HepG2 (cell line): ENCODE measurements around the gene TPRG1L. TPM values are rescaled to one million over a fixed set of nuclear protein-coding genes. Genes with fewer than 3 reads are reported as not detected.
A peak's percentile ranks its signal among the peaks of the same experiment; 100 is the strongest.

Experiments used
- ATAC-seq: fragments of 200-7000 bp; cut with Tn5 transposase; 3 replicates; pipeline ENCODE4 v1.9.1; 2020; ENCODE audit warnings: mild to moderate bottlenecking, moderate library complexity
- Bru-seq: library from RNA; stranded (reverse); fragments of 400-500 nt; gene quantifications from one replicate; lab custom pipeline; 2021; lab: Mats Ljungman, UMichigan
- BruChase-seq, 2 experiments: library from RNA; stranded (reverse); fragments of 400-500 nt; gene quantifications; one replicate each; lab custom pipeline; 2021; lab: Mats Ljungman, UMichigan
- BruUV-seq: library from RNA; stranded (reverse); fragments of 400-500 nt; replicated peaks from 2 replicates; lab custom pipeline; 2021; lab: Mats Ljungman, UMichigan
- CTCF ChIA-PET: fragments of 300-600 bp; formaldehyde crosslinking; extraction: SDS; loops from one replicate; lab custom pipeline; 2021; ENCODE audit warnings: low total read pairs, inconsistent platforms, low intra/inter-chr PET ratio; lab: Yijun Ruan, JAX
- POLR2A ChIA-PET: fragments of 350-600 bp; sonication (Branson Sonifier 250); formaldehyde crosslinking; loops from one replicate; lab custom pipeline; 2020; ENCODE audit warnings: antibody characterized with exemption, inconsistent platforms; lab: Yijun Ruan, JAX
- DNase-seq: peaks from one replicate; pipeline ENCODE4 v3.0.0-alpha.2; 2015; ENCODE audit warnings: low spot score
- FAIRE-seq: peaks from 3 replicates; lab custom pipeline; 2011; peaks lifted over from hg19 to GRCh38; lab: Jason Lieb, UNC
- H2AFZ ChIP-seq: one replicate; pipeline ENCODE4 v1.6.1; 2011; ENCODE audit warnings: low read length, inconsistent platforms
- H3K27ac ChIP-seq: fragments of 300-600 bp; 3 replicates; pipeline ENCODE4 v1.8.0; 2011; ENCODE audit warnings: mixed run types, mild to moderate bottlenecking, mixed read lengths, low read length, inconsistent platforms; ENCODE audit not compliant: insufficient read depth; ENCODE audit errors: extremely low read length
- H3K27me3 ChIP-seq, 2 experiments: fragments of 200-600 bp in 1 of 2; 2 replicates in 1 of 2; 3 replicates in 1 of 2; pipeline versions ENCODE4 v1.6.0 to v1.8.0; 2011; ENCODE audit warnings: low read length in 2 of 2, mild to moderate bottlenecking in 2 of 2, moderate library complexity in 2 of 2, inconsistent platforms in 1 of 2; ENCODE audit not compliant: insufficient read depth in 2 of 2, control insufficient read depth in 1 of 2
- H3K36me3 ChIP-seq, 2 experiments: fragments of 200-600 bp in 1 of 2; replicated peaks in 1 of 2; 2 replicates in 1 of 2; 3 replicates in 1 of 2; pipeline versions ENCODE4 v1.5.1 to v1.8.0; 2011; ENCODE audit warnings: low read length in 2 of 2, inconsistent platforms in 1 of 2; ENCODE audit not compliant: insufficient read depth in 2 of 2, control insufficient read depth in 1 of 2
- H3K4me1 ChIP-seq: 2 replicates; pipeline ENCODE4 v1.5.1; 2012; ENCODE audit warnings: low read length, inconsistent platforms; ENCODE audit not compliant: insufficient read depth
- H3K4me2 ChIP-seq: 2 replicates; pipeline ENCODE4 v1.6.0; 2011; ENCODE audit warnings: low read depth, low read length, inconsistent platforms
- H3K4me3 ChIP-seq, 3 experiments: fragments of 200-600 bp in 1 of 3; sonication (generic), shearing (Covaris generic) in 1 of 3; replicated peaks in 1 of 3; 2 replicates each; pipeline ENCODE4 v1.5.1; 2011 to 2016; ENCODE audit warnings: low read length in 3 of 3, inconsistent platforms in 2 of 3, low read depth in 2 of 3, mild to moderate bottlenecking in 2 of 3, control low read depth in 1 of 3, mixed read lengths in 1 of 3; ENCODE audit not compliant: insufficient read depth in 1 of 3
- H3K79me2 ChIP-seq: one replicate; pipeline ENCODE4 v1.6.1; 2011; ENCODE audit warnings: low read length, inconsistent platforms; ENCODE audit not compliant: insufficient read depth
- H3K9ac ChIP-seq: 2 replicates; pipeline ENCODE4 v1.6.0; 2011; ENCODE audit warnings: mild to moderate bottlenecking, low read depth, low read length, inconsistent platforms; ENCODE audit not compliant: insufficient read depth
- H3K9me3 ChIP-seq: 2 replicates; pipeline ENCODE4 v1.5.1; 2012; ENCODE audit warnings: mild to moderate bottlenecking, low read length
- H4K20me1 ChIP-seq: 2 replicates; pipeline ENCODE4 v1.6.0; 2011; ENCODE audit warnings: inconsistent platforms, mild to moderate bottlenecking, low read length, moderate library complexity; ENCODE audit not compliant: insufficient read depth
- FOXO1 ChIP-seq: sonication (generic); formaldehyde crosslinking; IDR thresholded peaks from 2 replicates; pipeline ENCODE4 v1.4.0; 2020; ENCODE audit warnings: missing genetic modification reagents
- GABPA ChIP-seq, 2 experiments: IDR thresholded peaks; 2 replicates each; pipeline ENCODE4 v1.6.1; 2011 to 2016; ENCODE audit warnings: low read depth in 2 of 2, low read length in 1 of 2, missing biosample characterization in 1 of 2, missing genetic modification characterization in 1 of 2
- IKZF5 ChIP-seq: IDR thresholded peaks from 2 replicates; pipeline ENCODE4 v1.6.1; 2018; ENCODE audit warnings: missing genetic modification reagents, mild to moderate bottlenecking, missing compliant biosample characterization
- KLF12 ChIP-seq: sonication (generic); formaldehyde crosslinking; IDR thresholded peaks from 2 replicates; pipeline ENCODE4 v1.4.0; 2020; ENCODE audit warnings: missing genetic modification reagents, borderline replicate concordance
- MXI1 ChIP-seq: IDR thresholded peaks from 3 replicates; pipeline ENCODE4 v1.6.1; 2012; ENCODE audit warnings: low read depth, low read length, inconsistent platforms, borderline replicate concordance
- PCBP1 ChIP-seq: fragments of 200-400 bp; formaldehyde crosslinking; IDR thresholded peaks from 2 replicates; pipeline ENCODE4 v1.6.1; 2017; ENCODE audit warnings: mild to moderate bottlenecking, low read depth, low read length, borderline replicate concordance
- POLR2A ChIP-seq, 2 experiments: IDR thresholded peaks; 2 replicates each; pipeline ENCODE4 v1.6.1; 2011; ENCODE audit warnings: low read depth in 2 of 2, low read length in 2 of 2, mild to moderate bottlenecking in 1 of 2, moderate library complexity in 1 of 2; ENCODE audit not compliant: insufficient read depth in 1 of 2
- SALL1 ChIP-seq: sonication (generic); formaldehyde crosslinking; IDR thresholded peaks from 2 replicates; pipeline ENCODE4 v1.8.0; 2022; ENCODE audit warnings: mild to moderate bottlenecking, missing genetic modification reagents
- SALL2 ChIP-seq: sonication (generic); formaldehyde crosslinking; IDR thresholded peaks from 2 replicates; pipeline ENCODE4 v1.8.1; 2023; ENCODE audit warnings: mild to moderate bottlenecking, missing genetic modification reagents, inconsistent platforms
- ZBTB7B ChIP-seq: sonication (generic); formaldehyde crosslinking; IDR thresholded peaks from 2 replicates; pipeline ENCODE4 v1.4.0; 2020; ENCODE audit warnings: missing genetic modification reagents
- ZNF160 ChIP-seq: sonication (generic); formaldehyde crosslinking; IDR thresholded peaks from 2 replicates; pipeline ENCODE4 v1.8.0; 2022; ENCODE audit warnings: mild to moderate bottlenecking, inconsistent platforms, missing genetic modification reagents
- ZNF3 ChIP-seq: IDR thresholded peaks from 2 replicates; pipeline ENCODE4 v1.7.0; 2017; ENCODE audit warnings: inconsistent platforms
- ZNF501 ChIP-seq: sonication (generic); formaldehyde crosslinking; IDR thresholded peaks from 2 replicates; pipeline ENCODE4 v1.5.1; 2020; ENCODE audit warnings: mild to moderate bottlenecking, moderate library complexity, missing genetic modification reagents
- WGBS: methylation state at CpG from one replicate; pipeline ENCODE4 v1.1.6; 2017; ENCODE audit warnings: low lambda C conversion rate; 5-methylcytosine and 5-hydroxymethylcytosine counted together
- in situ Hi-C: cut with HindIII; loops from 2 replicates; pipeline ENCODE4 v1.10.0; 2017; ENCODE audit warnings: low pct_unique_long_range_greater_than_20kb; ENCODE audit not compliant: extremely low pct_ligation_motif_present
- intact Hi-C: fragments of 100-400 bp; cut with micrococcal nuclease; formaldehyde crosslinking; loops from one replicate; pipeline ENCODE4 v1.10.0; 2022; ENCODE audit not compliant: unreplicated experiment
- long read RNA-seq, 2 experiments: library from RNA in 1 of 2; library from polyadenylated mRNA in 1 of 2; stranded (forward) in 1 of 2; unstranded in 1 of 2; transcript quantifications; one replicate each; pipeline ENCODE4 v2.0.0, GENCODE V29; 2019 to 2022
- polyA minus RNA-seq, 3 experiments: library from RNA; depleted of rRNA, polyadenylated mRNA; stranded (reverse); fragments of >200 nt; gene quantifications; 2 replicates each; pipeline ENCODE4 v1.2.3, GENCODE V29; 2011; ENCODE audit warnings: low replicate concordance in 1 of 3
- polyA plus RNA-seq, 8 experiments: library from polyadenylated mRNA; depleted of rRNA in 3 of 8; stranded (reverse) in 7 of 8; unstranded in 1 of 8; fragments of >200 nt; fragmentation: Illumina TruSeq in 4 of 8; extraction: Trizol in 4 of 8; gene quantifications; 2 replicates each; pipeline versions ENCODE4 v1.2.1 to v1.2.3, GENCODE V29; 2011 to 2016; ENCODE audit warnings: low read depth in 4 of 8, missing spikeins in 1 of 8, mixed read lengths in 1 of 8; ENCODE audit not compliant: insufficient read depth in 1 of 8
- total RNA-seq, 5 experiments: library from RNA; depleted of rRNA; stranded (reverse); fragments of >200 nt; fragmentation: Illumina TruSeq; extraction: Trizol; gene quantifications; 2 replicates each; pipeline ENCODE4 v1.2.3, GENCODE V29; 2016; ENCODE audit warnings: low read depth in 1 of 5
- TF ChIP-seq, protein P1 (sequence below): sonication (generic); formaldehyde crosslinking; IDR thresholded peaks from 2 replicates; pipeline ENCODE4 v1.4.0; 2020; ENCODE audit warnings: missing genetic modification reagents

Gene TPRG1L
- 21.3 and 31.7 TPM in 2 replicates for total RNA-seq (2016; rRNA removed; fragmentation: Illumina TruSeq; extraction: Trizol)
- 5.7 and 6.3 TPM in 2 replicates for total RNA-seq (2016; cell fraction: cytosol; rRNA removed; fragmentation: Illumina TruSeq; extraction: Trizol; ENCODE audit: low read depth)
- total RNA-seq (2016; cell fraction: insoluble cytoplasmic fraction; rRNA removed; fragmentation: Illumina TruSeq; extraction: Trizol) = 20.0 and 34.6 TPM in 2 replicates
- 26.8 and 28.4 TPM in 2 replicates for total RNA-seq (2016; cell fraction: membrane; rRNA removed; fragmentation: Illumina TruSeq; extraction: Trizol)
- total RNA-seq (2016; cell fraction: nucleus; rRNA removed; fragmentation: Illumina TruSeq; extraction: Trizol) = 13.9 and 17.8 TPM in 2 replicates
- polyA plus RNA-seq (2011; rRNA removed) = 37.4 and 44.3 TPM in 2 replicates
- 39.8 and 48.5 TPM in 2 replicates for polyA plus RNA-seq (2011; cell fraction: cytosol; rRNA removed)
- 18.5 and 21.7 TPM in 2 replicates for polyA plus RNA-seq (2011; cell fraction: nucleus; rRNA removed)
- polyA plus RNA-seq (2012) = 32.1 and 36.9 TPM in 2 replicates
- polyA plus RNA-seq (2016; cell fraction: cytosol; fragmentation: Illumina TruSeq; extraction: Trizol; ENCODE audit: low read depth) = 9.7 and 10.7 TPM in 2 replicates
- polyA plus RNA-seq (2016; cell fraction: insoluble cytoplasmic fraction; fragmentation: Illumina TruSeq; extraction: Trizol; ENCODE audit: low read depth) = 66.4 and 67.1 TPM in 2 replicates
- 27.9 and 28.2 TPM in 2 replicates for polyA plus RNA-seq (2016; cell fraction: membrane; fragmentation: Illumina TruSeq; extraction: Trizol; ENCODE audit: low read depth)
- 42.7 TPM in 2 replicates for polyA plus RNA-seq (2016; cell fraction: nucleus; fragmentation: Illumina TruSeq; extraction: Trizol; ENCODE audit: insufficient read depth, low read depth)
- 33.6 and 37.3 TPM in 2 replicates for polyA minus RNA-seq (2011; rRNA and poly(A)+ RNA removed; ENCODE audit: low replicate concordance)
- 24.6 and 30.2 TPM in 2 replicates for polyA minus RNA-seq (2011; cell fraction: cytosol; rRNA and poly(A)+ RNA removed)
- polyA minus RNA-seq (2011; cell fraction: nucleus; rRNA and poly(A)+ RNA removed) = 8.0 and 10.2 TPM in 2 replicates
- Bru-seq, nascent RNA = percentile 89 among the genes with signal in this experiment
- BruChase-seq, experiment 1, labeled RNA remaining after a 6-hour chase = percentile 95 among the genes with signal in this experiment
- percentile 96 among the genes with signal in this experiment for BruChase-seq, experiment 2, labeled RNA remaining after a 2-hour chase
- long read RNA-seq, experiment 1, partial matches to known transcripts = 9 of 9 reads
- long read RNA-seq, experiment 1, other reads (novel, unspliced or antisense) = 0 of 9 reads
- long read RNA-seq, experiment 2, transcript TPRG1L-202 (5 exons, 2,414 nt) = major isoform, 97 of 162 reads
- long read RNA-seq, experiment 2, partial matches to known transcripts = 59 of 162 reads
- long read RNA-seq, experiment 2, other reads (novel, unspliced or antisense) = 6 of 162 reads

GRCh38 chr1:3624200-3625136, at the start of gene TPRG1L:
TSS of gene TPRG1L (plus strand) at chr1:3625015. CDS start at chr1:3625073, 58 bp downstream.
- Histone ChIP-seq H3K36me3 (peaks cover 11 to 22% of the 10 kb centered on the region in 2 experiments), H3K9ac (peak within 1 kb of the TSS; percentile 76), H3K4me3 (peak within 1 kb of the TSS; percentile 94 to 99 (median 94)), H2AFZ (no peak within 1 kb of the TSS), H3K9me3 (no peaks in the 10 kb centered on the region), H3K79me2 (peaks cover 5% of the 10 kb centered on the region), H3K4me2 (peak within 1 kb of the TSS; percentile 89), H3K27me3 (no peaks in the 10 kb centered on the region), H4K20me1 (no peaks in the 10 kb centered on the region), H3K4me1 (peaks cover 30% of the 10 kb centered on the region), H3K27ac (peak within 1 kb of the TSS; percentile 90)
- peak; percentile 91 for DNase-seq
- intact Hi-C loops (loop anchor here (2.0 to 5.0 kb wide), 2 partner anchors 26 to 172 kb away; partner anchors contain the start of genes ARHGEF16 and WRAP73), in situ Hi-C loops (loop anchor here (5.0 kb wide), 2 partner anchors 57 to 142 kb away; no protein-coding TSS in a partner anchor)
- ChIA-PET CTCF (no interaction called here), POLR2A (interaction anchor here (1.0 to 1.2 kb wide), 2 partner anchors 42 to 151 kb away, joined by 3 to 4 read pairs; no protein-coding TSS in a partner anchor)
- 0% methylated on average over 18 of the region's 108 CpGs for WGBS
- peak; percentile 12 for FAIRE-seq
- BruUV-seq = TSS peak; percentile 51
- ATAC-seq = peak; percentile 81
- TF ChIP-seq POLR2A (IDR thresholded peaks at IDR 0.05; ENCODE audit: insufficient read depth in 1 of 2, low read depth in 2 of 2, low read length in 2 of 2) (no peak; a peak in 2 of 4 replicates), KLF12 (CRISPR knock-in tag) (peak; percentile 86; the same call in 1 of the 2 replicates), SALL1 (CRISPR knock-in tag) (peak; percentile 67; the same call in 1 of the 2 replicates), MXI1 (peak; percentile 75; the same call in 1 of the 3 replicates), ZBTB7B (CRISPR knock-in tag) (peak; percentile 54; the same call in 1 of the 2 replicates), GABPA (IDR thresholded peaks at IDR 0.05; ENCODE audit: low read depth, low read length) (peak; percentile 92), GABPA (CRISPR knock-in tag; IDR thresholded peaks at IDR 0.05; ENCODE audit: low read depth) (peak; percentile 96), FOXO1 (peak; percentile 67; the same call in 1 of the 2 replicates), ZNF501 (CRISPR knock-in tag) (peak; percentile 72), IKZF5 (peak; percentile 66; the same call in 1 of the 2 replicates), ZNF3 (CRISPR knock-in tag) (no peak), SALL2 (CRISPR knock-in tag) (peak; percentile 88), PCBP1 (no peak), ZNF160 (CRISPR knock-in tag) (0 out of 2 replicates have a peak, but pooled peaks have one; percentile 47)
- TF ChIP-seq, protein P1, sequence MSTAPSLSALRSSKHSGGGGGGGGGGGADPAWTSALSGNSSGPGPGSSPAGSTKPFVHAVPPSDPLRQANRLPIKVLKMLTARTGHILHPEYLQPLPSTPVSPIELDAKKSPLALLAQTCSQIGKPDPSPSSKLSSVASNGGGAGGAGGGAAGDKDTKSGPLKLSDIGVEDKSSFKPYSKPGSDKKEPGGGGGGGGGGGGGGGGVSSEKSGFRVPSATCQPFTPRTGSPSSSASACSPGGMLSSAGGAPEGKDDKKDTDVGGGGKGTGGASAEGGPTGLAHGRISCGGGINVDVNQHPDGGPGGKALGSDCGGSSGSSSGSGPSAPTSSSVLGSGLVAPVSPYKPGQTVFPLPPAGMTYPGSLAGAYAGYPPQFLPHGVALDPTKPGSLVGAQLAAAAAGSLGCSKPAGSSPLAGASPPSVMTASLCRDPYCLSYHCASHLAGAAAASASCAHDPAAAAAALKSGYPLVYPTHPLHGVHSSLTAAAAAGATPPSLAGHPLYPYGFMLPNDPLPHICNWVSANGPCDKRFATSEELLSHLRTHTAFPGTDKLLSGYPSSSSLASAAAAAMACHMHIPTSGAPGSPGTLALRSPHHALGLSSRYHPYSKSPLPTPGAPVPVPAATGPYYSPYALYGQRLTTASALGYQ (CRISPR knock-in tag) = 0 out of 2 replicates have a peak, but pooled peaks have one; percentile 34
